HEK293T (cell line): ENCODE data around the gene TFDP2.

Experiments used
- FOXA1 ChIP-seq: fragments of 450-650 bp; IDR thresholded peaks from 2 replicates; pipeline ENCODE4 v1.6.1; 2016; ENCODE audit warnings: mild to moderate bottlenecking
- L3MBTL2 ChIP-seq: fragments of 450-650 bp; conservative IDR thresholded peaks from 2 replicates; pipeline ENCODE4 v1.6.1; 2016; ENCODE audit warnings: mild to moderate bottlenecking
- NFRKB ChIP-seq: fragments of 450-650 bp; IDR thresholded peaks from 2 replicates; pipeline ENCODE4 v1.6.1; 2016; ENCODE audit warnings: mild to moderate bottlenecking, moderate library complexity

DNA sequence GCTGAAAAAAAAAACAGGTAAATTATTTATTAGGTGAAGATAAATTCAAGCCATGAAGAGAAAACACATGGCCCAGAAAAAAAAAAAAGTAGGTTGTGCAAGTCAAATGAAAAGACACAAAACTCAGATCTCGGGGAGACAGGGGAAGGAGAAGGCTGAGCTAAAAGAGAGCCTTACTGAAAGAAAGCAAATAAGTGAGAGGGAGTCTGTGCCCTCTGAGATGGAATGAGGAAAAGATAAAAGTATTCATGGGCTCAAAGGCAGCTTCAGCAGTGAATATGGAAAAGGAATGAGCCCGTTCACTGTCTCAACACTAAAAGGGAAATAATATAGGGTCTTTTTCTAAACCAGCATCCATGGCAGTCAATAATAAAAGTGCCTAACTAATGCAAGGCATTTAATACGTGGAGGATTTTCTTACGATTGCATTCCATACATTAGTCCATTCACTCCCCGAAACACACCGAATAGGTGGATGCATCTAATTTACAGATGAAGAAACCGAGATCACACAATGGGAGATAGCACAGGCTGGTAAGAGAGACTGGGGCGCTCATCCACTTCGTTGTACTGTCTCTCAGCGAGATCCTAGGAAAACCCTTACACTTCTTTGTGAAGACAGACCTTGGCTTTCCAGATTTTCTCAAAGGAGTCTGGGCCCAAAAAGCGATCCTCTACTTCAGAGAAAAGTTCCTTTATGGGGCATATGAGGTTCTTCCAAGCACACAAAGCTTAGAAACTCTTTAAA lies 1.1 kb downstream of the TFDP2 start:
- TF ChIP-seq NFRKB (no peak), L3MBTL2 (no peak), FOXA1 (no peak)
